CD4-positive, CD25-positive, alpha-beta regulatory T cell (primary cell): ENCODE results near the gene POU3F1. TPM values are rescaled to one million over a fixed set of nuclear protein-coding genes. Genes with fewer than 3 reads are reported as not detected.
A peak's percentile ranks its signal among the peaks of the same experiment; 100 is the strongest.

Source experiments
- ATAC-seq, 2 donors: fragments of 150-1000 bp; cut with Tn5 transposase; one replicate each; pipeline ENCODE4 v1.10.0; 2021; ENCODE audit warnings: low read depth in 2 of 2, moderate number of reproducible peaks in 2 of 2, moderate library complexity in 1 of 2
- DNase-seq, 3 donors: peaks; one replicate each; pipeline versions ENCODE4 v3.0.0 to v3.0.0-alpha.2; 2012 to 2022; ENCODE audit warnings: mixed read lengths in 1 of 3
- H3K27ac ChIP-seq: one replicate; pipeline ENCODE4 v1.7.0; 2013; ENCODE audit warnings: mild to moderate bottlenecking, low read length; ENCODE audit not compliant: insufficient read depth, poor library complexity, severe bottlenecking
- H3K27me3 ChIP-seq: one replicate; pipeline ENCODE4 v1.7.0; 2013; ENCODE audit warnings: low read length; ENCODE audit not compliant: control insufficient read depth, insufficient read depth
- H3K36me3 ChIP-seq: one replicate; pipeline ENCODE4 v1.7.0; 2013; ENCODE audit warnings: mild to moderate bottlenecking, low read length, moderate library complexity; ENCODE audit not compliant: control insufficient read depth, insufficient read depth
- H3K4me1 ChIP-seq: 2 replicates; pipeline ENCODE4 v1.7.0; 2013; ENCODE audit warnings: mild to moderate bottlenecking, low read length; ENCODE audit not compliant: insufficient read depth, control insufficient read depth, poor library complexity, severe bottlenecking
- H3K4me3 ChIP-seq: one replicate; pipeline ENCODE4 v1.7.0; 2013; ENCODE audit warnings: low read depth, mild to moderate bottlenecking, low read length, moderate library complexity
- H3K9me3 ChIP-seq, 2 experiments: 1 replicate in 1 of 2; 2 replicates in 1 of 2; pipeline ENCODE4 v1.7.0; 2013; ENCODE audit warnings: low read length in 2 of 2, mild to moderate bottlenecking in 1 of 2, moderate library complexity in 1 of 2; ENCODE audit not compliant: control insufficient read depth in 2 of 2
- H3K27ac Mint-ChIP-seq, 3 donors: one replicate each; pipeline ENCODE4 v1.8.0; 2020 to 2022; ENCODE audit warnings: mild to moderate bottlenecking in 3 of 3, mixed read lengths in 3 of 3, moderate library complexity in 2 of 3
- H3K27me3 Mint-ChIP-seq: one replicate; pipeline ENCODE4 v1.8.0; 2022; ENCODE audit warnings: mild to moderate bottlenecking, mixed read lengths
- H3K36me3 Mint-ChIP-seq: one replicate; pipeline ENCODE4 v1.8.0; 2020; ENCODE audit warnings: mixed read lengths
- H3K4me1 Mint-ChIP-seq, 4 donors: one replicate each; pipeline ENCODE4 v1.8.0; 2020 to 2022; ENCODE audit warnings: mixed read lengths in 4 of 4, mild to moderate bottlenecking in 1 of 4
- H3K4me3 Mint-ChIP-seq, 4 donors: one replicate each; pipeline ENCODE4 v1.8.0; 2020 to 2022; ENCODE audit warnings: mild to moderate bottlenecking in 4 of 4, mixed read lengths in 4 of 4, moderate library complexity in 3 of 4
- H3K9me3 Mint-ChIP-seq, 7 donors: one replicate each; pipeline ENCODE4 v1.8.0; 2020 to 2022; ENCODE audit warnings: mixed read lengths in 7 of 7, mild to moderate bottlenecking in 3 of 7, moderate library complexity in 2 of 7
- polyA plus RNA-seq, 4 donors: library from polyadenylated mRNA; unstranded; fragments of 300-500 nt; fragmentation: Illumina TruSeq; gene quantifications; one replicate each; pipeline ENCODE4 v1.2.3, GENCODE V29; 2021
- total RNA-seq: library from RNA; stranded (reverse); gene quantifications from one replicate; pipeline ENCODE4 v1.2.3, GENCODE V29; 2022

POU3F1 gene
- total and polyA plus RNA-seq, 5 donors from 2014 or later, result 0.11 to 1.7 (median 0.36) TPM

- Histone ChIP-seq H3K27me3 (no peaks in the 10 kb centered on the region), H3K4me3 (no peak overlapping the region), H3K36me3 (no peaks in the 10 kb centered on the region), H3K9me3 (no peaks in the 10 kb centered on the region), H3K4me1 (peaks cover 30% of the 10 kb centered on the region), H3K27ac (no peak overlapping the region)
- H3K4me3 Mint-ChIP-seq, result peak overlapping the region in 2 of 4 donors; percentile 57 to 58
- H3K9me3 Mint-ChIP-seq, result no peaks in the 10 kb centered on the region
- DNase-seq, result no peak
- peaks cover 12 to 57% (median 36%) of the 10 kb centered on the region in 4 donors for H3K4me1 Mint-ChIP-seq
- ATAC-seq, result no peak
- peak overlapping the region; percentile 49 to 87 (median 79) for H3K27ac Mint-ChIP-seq
- no peaks in the 10 kb centered on the region for H3K27me3 Mint-ChIP-seq
- no peaks in the 10 kb centered on the region for H3K36me3 Mint-ChIP-seq
Measured at GRCh38 chr1:38009841-38010180, 36.8 kb downstream of the POU3F1 start.

GRCh38 chr1:38009088-38009840 is 37.3 kb downstream of the POU3F1 start:
- Mint-ChIP-seq H3K36me3 (no peaks in the 10 kb centered on the region), H3K27me3 (no peaks in the 10 kb centered on the region), H3K27ac (peak overlapping the region; percentile 79 to 97 (median 87)), H3K4me1 (peaks cover 12 to 61% (median 40%) of the 10 kb centered on the region in 4 donors), H3K9me3 (no peaks in the 10 kb centered on the region), H3K4me3 (peak overlapping the region; percentile 15 to 70 (median 37))
- H3K27me3 ChIP-seq, result no peaks in the 10 kb centered on the region
- no peak overlapping the region for H3K4me3 ChIP-seq
- peaks cover 31% of the 10 kb centered on the region for H3K4me1 ChIP-seq
- peak; percentile 52 to 71 for ATAC-seq
- no peaks in the 10 kb centered on the region for H3K36me3 ChIP-seq
- peak in 2 of 3 donors; percentile 57 to 84 for DNase-seq
- H3K9me3 ChIP-seq, result no peaks in the 10 kb centered on the region
- peak overlapping the region; percentile 5 for H3K27ac ChIP-seq

- H3K4me1 ChIP-seq, result peaks cover 32% of the 10 kb centered on the region
- peaks cover under 1 to 55% (median 32%) of the 10 kb centered on the region in 4 donors for H3K4me1 Mint-ChIP-seq
- H3K9me3 Mint-ChIP-seq, result no peaks in the 10 kb centered on the region
- H3K27me3 ChIP-seq, result no peaks in the 10 kb centered on the region
- H3K36me3 Mint-ChIP-seq, result no peaks in the 10 kb centered on the region
- H3K4me3 ChIP-seq, result no peak overlapping the region
- DNase-seq (no peak), ATAC-seq (no peak)
- H3K27ac Mint-ChIP-seq, result peak overlapping the region; percentile 63 to 80 (median 67)
- no peaks in the 10 kb centered on the region for H3K9me3 ChIP-seq
- no peaks in the 10 kb centered on the region for H3K27me3 Mint-ChIP-seq
- H3K4me3 Mint-ChIP-seq, result peak overlapping the region; percentile 71 to 87 (median 80)
- no peaks in the 10 kb centered on the region for H3K36me3 ChIP-seq
- peak overlapping the region; percentile 66 for H3K27ac ChIP-seq
Measured at GRCh38 chr1:38006008-38006828, 40.4 kb downstream of the POU3F1 start.

- Mint-ChIP-seq H3K4me1 (peaks cover 0 to 57% (median 30%) of the 10 kb centered on the region in 4 donors), H3K27ac (peak within 1 kb of the TSS; percentile 80 to 84 (median 83)), H3K27me3 (no peaks in the 10 kb centered on the region), H3K9me3 (no peaks in the 10 kb centered on the region), H3K4me3 (peak within 1 kb of the TSS; percentile 87 to 94 (median 90)), H3K36me3 (no peaks in the 10 kb centered on the region)
- peak; percentile 7 to 13 for ATAC-seq
- Histone ChIP-seq H3K4me1 (peaks cover 37% of the 10 kb centered on the region), H3K36me3 (no peaks in the 10 kb centered on the region), H3K4me3 (peak within 1 kb of the TSS; percentile 70), H3K27ac (peak within 1 kb of the TSS; percentile 66), H3K9me3 (no peaks in the 10 kb centered on the region), H3K27me3 (no peaks in the 10 kb centered on the region)
- DNase-seq, result peak in 2 of 3 donors; percentile 47 to 68
Measured at GRCh38 chr1:38005195-38006007, 41.2 kb downstream of the POU3F1 start, which contains the start of gene FHL3. FHL3 (minus strand) TSS chr1:38005514; CDS start chr1:37999412, 6,102 bp downstream.

GRCh38 chr1:38004284-38005108 is 42.1 kb downstream of the POU3F1 start:
- Histone ChIP-seq H3K27me3 (no peaks in the 10 kb centered on the region), H3K9me3 (no peaks in the 10 kb centered on the region), H3K27ac (peak overlapping the region; percentile 43), H3K4me1 (peaks cover 44% of the 10 kb centered on the region), H3K36me3 (no peaks in the 10 kb centered on the region), H3K4me3 (peak overlapping the region; percentile 70)
- peak overlapping the region; percentile 59 to 84 (median 83) for H3K27ac Mint-ChIP-seq
- peak overlapping the region; percentile 74 to 94 (median 90) for H3K4me3 Mint-ChIP-seq
- H3K4me1 Mint-ChIP-seq, result peaks cover 0 to 58% (median 30%) of the 10 kb centered on the region in 4 donors
- no peaks in the 10 kb centered on the region for H3K27me3 Mint-ChIP-seq
- peak in 2 of 3 donors; percentile 33 to 59 for DNase-seq
- no peaks in the 10 kb centered on the region for H3K9me3 Mint-ChIP-seq
- no peaks in the 10 kb centered on the region for H3K36me3 Mint-ChIP-seq
- ATAC-seq, result peak; percentile 40 to 41

GRCh38 chr1:38003261-38004250 is 43.0 kb downstream of the POU3F1 start:
- Mint-ChIP-seq H3K4me1 (peaks cover 2 to 58% (median 30%) of the 10 kb centered on the region in 4 donors), H3K4me3 (peak overlapping the region; percentile 74 to 94 (median 90)), H3K27me3 (no peaks in the 10 kb centered on the region), H3K27ac (peak overlapping the region; percentile 59 to 84 (median 83)), H3K9me3 (no peaks in the 10 kb centered on the region), H3K36me3 (no peaks in the 10 kb centered on the region)
- no peaks in the 10 kb centered on the region for H3K27me3 ChIP-seq
- H3K9me3 ChIP-seq, result no peaks in the 10 kb centered on the region
- peak overlapping the region; percentile 70 for H3K4me3 ChIP-seq
- H3K27ac ChIP-seq, result peak overlapping the region; percentile 43
- peaks cover 43% of the 10 kb centered on the region for H3K4me1 ChIP-seq
- ATAC-seq (no peak), DNase-seq (no peak)
- H3K36me3 ChIP-seq, result peaks cover 2% of the 10 kb centered on the region
